Mammary epithelial cell (primary cell): ENCODE measurements around the gene EXOC3.

Experiments used
- EZH2 ChIP-seq: IDR thresholded peaks from 2 replicates; pipeline ENCODE4 v1.6.1; 2012; ENCODE audit warnings: low read length, inconsistent platforms, borderline replicate concordance
- TF ChIP-seq, protein P1 (sequence below), 2 donors: IDR thresholded peaks in 1 of 2; conservative IDR thresholded peaks in 1 of 2; 2 replicates each; pipeline ENCODE4 v1.5.1; 2011 to 2012; ENCODE audit warnings: inconsistent platforms in 2 of 2, low read length in 2 of 2, mild to moderate bottlenecking in 2 of 2, control low read depth in 1 of 2, low read depth in 1 of 2; ENCODE audit not compliant: insufficient read depth in 1 of 2; ENCODE audit errors: extremely low read depth in 1 of 2

DNA sequence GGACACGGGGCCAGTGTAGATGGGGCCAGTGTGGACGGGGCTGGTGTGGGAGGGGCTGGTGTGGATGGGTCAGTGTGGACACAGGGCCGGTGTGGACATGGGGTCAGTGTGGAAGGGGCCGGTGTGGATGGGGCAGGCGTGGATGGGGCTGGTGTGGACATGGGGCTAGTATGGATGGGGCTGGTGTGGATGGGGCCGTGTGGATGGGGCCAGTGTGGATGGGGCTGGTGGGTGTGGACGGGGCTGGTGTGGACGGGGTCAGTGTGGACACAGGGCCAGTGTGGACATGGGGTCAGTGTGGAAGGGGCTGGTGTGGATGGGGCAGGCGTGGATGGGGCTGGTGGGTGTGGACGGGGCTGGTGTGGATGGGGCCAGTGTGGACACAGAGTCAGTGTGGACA is 57.5 kb downstream of the EXOC3 start:
- TF ChIP-seq, protein P1, sequence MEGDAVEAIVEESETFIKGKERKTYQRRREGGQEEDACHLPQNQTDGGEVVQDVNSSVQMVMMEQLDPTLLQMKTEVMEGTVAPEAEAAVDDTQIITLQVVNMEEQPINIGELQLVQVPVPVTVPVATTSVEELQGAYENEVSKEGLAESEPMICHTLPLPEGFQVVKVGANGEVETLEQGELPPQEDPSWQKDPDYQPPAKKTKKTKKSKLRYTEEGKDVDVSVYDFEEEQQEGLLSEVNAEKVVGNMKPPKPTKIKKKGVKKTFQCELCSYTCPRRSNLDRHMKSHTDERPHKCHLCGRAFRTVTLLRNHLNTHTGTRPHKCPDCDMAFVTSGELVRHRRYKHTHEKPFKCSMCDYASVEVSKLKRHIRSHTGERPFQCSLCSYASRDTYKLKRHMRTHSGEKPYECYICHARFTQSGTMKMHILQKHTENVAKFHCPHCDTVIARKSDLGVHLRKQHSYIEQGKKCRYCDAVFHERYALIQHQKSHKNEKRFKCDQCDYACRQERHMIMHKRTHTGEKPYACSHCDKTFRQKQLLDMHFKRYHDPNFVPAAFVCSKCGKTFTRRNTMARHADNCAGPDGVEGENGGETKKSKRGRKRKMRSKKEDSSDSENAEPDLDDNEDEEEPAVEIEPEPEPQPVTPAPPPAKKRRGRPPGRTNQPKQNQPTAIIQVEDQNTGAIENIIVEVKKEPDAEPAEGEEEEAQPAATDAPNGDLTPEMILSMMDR (conservative IDR thresholded peaks at IDR 0.05 in 1 of 2, IDR thresholded peaks at IDR 0.05 in 1 of 2; ENCODE audit: extremely low read depth in 1 of 2, insufficient read depth in 1 of 2, low read depth in 1 of 2, low read length in 2 of 2): no peak
- no peak for TF ChIP-seq EZH2
